GM18951 (cell line): Measurements from ENCODE around the gene RGS21.

Experiments
- POLR2A ChIP-seq: IDR thresholded peaks from 4 replicates; pipeline ENCODE4 v1.6.1; 2011; ENCODE audit warnings: mild to moderate bottlenecking; ENCODE audit not compliant: insufficient read length, insufficient read depth; ENCODE audit errors: extremely low read depth
- in situ Hi-C: fragments of 300-500 bp; cut with MboI; formaldehyde crosslinking; loops from one replicate; pipeline ENCODE4 v1.12.0; 2022; ENCODE audit warnings: low sequenced_read_pairs, mixed read lengths, inconsistent platforms; ENCODE audit not compliant: unreplicated experiment

RGS21 gene

GRCh38 chr1:192401825-192402224 lies 85.0 kb downstream of the RGS21 start:
- TF ChIP-seq POLR2A = no peak
- in situ Hi-C loops = no loop called here

- in situ Hi-C loops = no loop called here
- TF ChIP-seq POLR2A = no peak
These were observed 85.8 kb downstream of the RGS21 start for GRCh38 chr1:192402571-192402970.

DNA sequence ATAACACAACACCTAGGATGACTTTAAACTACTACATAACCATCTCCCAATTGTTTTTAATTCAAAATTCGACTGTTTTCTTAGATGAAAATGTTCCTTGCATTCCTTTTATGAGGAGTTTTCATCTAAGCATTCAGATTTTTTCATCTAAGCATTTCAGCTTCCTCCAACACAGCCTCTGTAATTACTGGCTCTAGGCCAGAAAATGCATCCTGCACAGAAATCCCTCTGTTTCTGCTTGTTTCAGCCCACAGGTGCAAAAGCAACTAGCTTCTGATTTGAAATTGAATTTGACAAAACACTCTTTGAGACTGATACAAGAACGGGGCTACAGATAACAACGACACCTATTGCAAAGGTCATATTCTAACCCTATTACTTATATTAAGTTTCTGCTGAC lies 90.4 kb downstream of the RGS21 start:
- TF ChIP-seq POLR2A = no peak
- in situ Hi-C loops = no loop called here
